Measurements from ENCODE around the gene TSKS. TPM values are rescaled to one million over a fixed set of nuclear protein-coding genes. Genes with fewer than 3 reads are reported as not detected.
A peak's percentile ranks its signal among the peaks of the same experiment; 100 is the strongest.

The TSKS gene
- total and polyA plus RNA-seq, 10 of the 15 experiments (the other 5 are each of a cell fraction or from before 2014, with no cell fraction given) = not detected

GRCh38 chr19:49811328-49811727 is 48.2 kb upstream of the TSKS start:
- no peaks in the 10 kb centered on the region for H3K27me3 ChIP-seq (replicated peaks in 1 of 2; ENCODE audit: control insufficient read depth in 2 of 2, insufficient read depth in 2 of 2, low read length in 1 of 2)
- H3K4me2 ChIP-seq (ENCODE audit: control insufficient read depth, insufficient read depth) = no peak overlapping the region
- intact Hi-C loops (cut with micrococcal nuclease; ENCODE audit: unreplicated experiment) (no loop called here), in situ Hi-C loops (cut with MboI) (no loop called here)
- WGBS (ENCODE audit: insufficient coverage, insufficient replicate concordance, low lambda C conversion rate, missing lambda C conversion rate) = 100% methylated on average over 6 of the region's 6 CpGs
- FAIRE-seq = no peak
- no peaks in the 10 kb centered on the region for H4K20me1 ChIP-seq (ENCODE audit: control insufficient read depth, insufficient read depth)
- H2AFZ ChIP-seq (ENCODE audit: control insufficient read depth, low read depth, low read length) = no peak overlapping the region
- no peak overlapping the region for H3K4me3 ChIP-seq
- POLR2A ChIA-PET = no interaction called here
- DNase-seq (ENCODE audit: low read depth, low spot score) = no peak
- no peaks in the 10 kb centered on the region for H3K79me2 ChIP-seq (ENCODE audit: control insufficient read depth, insufficient read depth, low read length)
- RAD21 ChIA-PET (ENCODE audit: unreplicated experiment) = interaction anchor here (0.5 to 1.4 kb wide), 2 partner anchors 39 to 102 kb away, joined by 4 read pairs; no protein-coding TSS in a partner anchor
- peaks cover 7% of the 10 kb centered on the region; the same call in 1 of the 2 replicates for H3K4me1 ChIP-seq (ENCODE audit: control insufficient read depth, insufficient read depth, low read length)
- H3K9me3 ChIP-seq (replicated peaks; ENCODE audit: control insufficient read depth, insufficient read depth, low read length) = no peaks in the 10 kb centered on the region
- no peak for TF ChIP-seq SPI1 (IDR thresholded peaks at IDR 0.05; ENCODE audit: borderline replicate concordance, insufficient read depth, low read depth, low read length)
- peak; percentile 41 for TF ChIP-seq SIX5 (IDR thresholded peaks at IDR 0.05; ENCODE audit: low read depth, low read length, severe bottlenecking)
- TF ChIP-seq HCFC1 (IDR thresholded peaks at IDR 0.05; ENCODE audit: low read length) = peak; percentile 38; the same call in 1 of the 2 replicates
- ATAC-seq = no peak
- H3K9ac ChIP-seq (ENCODE audit: control insufficient read depth, insufficient read depth, low read length) = no peak overlapping the region
- no TSS peak for BruUV-seq (replicated peaks)
- H3K36me3 ChIP-seq (ENCODE audit: control insufficient read depth in 2 of 2, insufficient read depth in 2 of 2, low read length in 1 of 2) = peaks cover 0 to 1% of the 10 kb centered on the region in 2 experiments; a peak in 2 of 4 replicates
- CTCF ChIA-PET = interaction anchor here (1.8 kb wide), 1 partner anchor 28 kb away, joined by 5 read pairs; no protein-coding TSS in a partner anchor
- H3K27ac ChIP-seq (ENCODE audit: control insufficient read depth, insufficient read depth) = no peak overlapping the region
- SMC1A ChIA-PET (ENCODE audit: uncharacterized antibody, unreplicated experiment) = no interaction called here

GRCh38 chr19:49809941-49810389 is 46.9 kb upstream of the TSKS start:
- ChIA-PET CTCF (interaction anchor here (0.7 to 1.8 kb wide), 4 partner anchors 26 to 129 kb away, joined by 3 to 5 read pairs (median 4); no protein-coding TSS in a partner anchor), SMC1A (ENCODE audit: uncharacterized antibody, unreplicated experiment) (interaction anchor here (0.8 to 2.0 kb wide), 2 partner anchors 41 to 96 kb away, joined by 3 to 4 read pairs; partner anchors contain the start of gene PTOV1), RAD21 (ENCODE audit: unreplicated experiment) (interaction anchor here (1.3 to 1.4 kb wide), 3 partner anchors 39 to 92 kb away, joined by 3 to 4 read pairs (median 3); no protein-coding TSS in a partner anchor), POLR2A (interaction anchor here (0.6 to 1.4 kb wide), 4 partner anchors 43 to 146 kb away, joined by 3 to 5 read pairs (median 4); partner anchors contain the start of gene AP2A1)
- in situ Hi-C loops (cut with MboI) (no loop called here), intact Hi-C loops (cut with micrococcal nuclease; ENCODE audit: unreplicated experiment) (loop anchor here (5.0 kb wide), 1 partner anchor 43 kb away; the partner anchor contains the start of gene AP2A1)
- no peak overlapping the region for H3K4me3 ChIP-seq
- no peak overlapping the region for H3K9ac ChIP-seq (ENCODE audit: control insufficient read depth, insufficient read depth, low read length)
- H3K4me2 ChIP-seq (ENCODE audit: control insufficient read depth, insufficient read depth) = peak overlapping the region; percentile 87; the same call in 1 of the 2 replicates
- H3K9me3 ChIP-seq (replicated peaks; ENCODE audit: control insufficient read depth, insufficient read depth, low read length) = no peaks in the 10 kb centered on the region
- peaks cover 7% of the 10 kb centered on the region; the same call in 1 of the 2 replicates for H3K4me1 ChIP-seq (ENCODE audit: control insufficient read depth, insufficient read depth, low read length)
- WGBS (ENCODE audit: insufficient coverage, insufficient replicate concordance, low lambda C conversion rate, missing lambda C conversion rate) = 88% methylated on average over 5 of the region's 5 CpGs
- ATAC-seq (no peak), DNase-seq (ENCODE audit: low read depth, low spot score) (no peak), FAIRE-seq (no peak)
- H3K27me3 ChIP-seq (replicated peaks in 1 of 2; ENCODE audit: control insufficient read depth in 2 of 2, insufficient read depth in 2 of 2, low read length in 1 of 2) = no peaks in the 10 kb centered on the region
- no peaks in the 10 kb centered on the region for H4K20me1 ChIP-seq (ENCODE audit: control insufficient read depth, insufficient read depth)
- no peak overlapping the region for H3K27ac ChIP-seq (ENCODE audit: control insufficient read depth, insufficient read depth)
- no TSS peak for BruUV-seq (replicated peaks)
- H3K36me3 ChIP-seq (ENCODE audit: control insufficient read depth in 2 of 2, insufficient read depth in 2 of 2, low read length in 1 of 2) = peaks cover 0 to 1% of the 10 kb centered on the region in 2 experiments; a peak in 3 of 4 replicates
- no peaks in the 10 kb centered on the region for H3K79me2 ChIP-seq (ENCODE audit: control insufficient read depth, insufficient read depth, low read length)
- H2AFZ ChIP-seq (ENCODE audit: control insufficient read depth, low read depth, low read length) = peak overlapping the region; percentile 67; the same call in 1 of the 2 replicates
- no peak for TF ChIP-seq BHLHE40 (IDR thresholded peaks at IDR 0.05; ENCODE audit: borderline replicate concordance in 1 of 2, low read depth in 2 of 2, low read length in 1 of 2)
- TF ChIP-seq ZNF384 (IDR thresholded peaks at IDR 0.05; ENCODE audit: borderline replicate concordance, low read depth, low read length) = no peak
- no peak for TF ChIP-seq SP1 (IDR thresholded peaks at IDR 0.05; ENCODE audit: low read depth, low read length)
- TF ChIP-seq EGR1 (IDR thresholded peaks at IDR 0.05; ENCODE audit: borderline replicate concordance in 1 of 2, low read depth in 2 of 2, low read length in 2 of 2) = no peak
- TF ChIP-seq ZBTB33 (IDR thresholded peaks at IDR 0.05) = no peak
- no peak for TF ChIP-seq EZH2 (IDR thresholded peaks at IDR 0.05; ENCODE audit: borderline replicate concordance, control insufficient read depth, low read depth, low read length)
- no peak for TF ChIP-seq CHD2 (IDR thresholded peaks at IDR 0.05; ENCODE audit: borderline replicate concordance, low read depth, low read length)
